Activated CD4-positive, alpha-beta T cell treated with anti-CD3 and anti-CD28 coated beads, Interleukin-2, amount 10 ng/mL, durations not matched to agents 7 days and 5 days (primary cell): ENCODE data around the gene ZNF598. TPM values are rescaled to one million over a fixed set of nuclear protein-coding genes. Genes with fewer than 3 reads are reported as not detected.

Experiments
- CTCF ChIA-PET: fragments of 350-600 bp; sonication (Branson Sonifier 250); formaldehyde crosslinking; loops from one replicate; lab custom pipeline; 2021; ENCODE audit warnings: antibody characterized with exemption; lab: Charles Lee
- POLR2A ChIA-PET: fragments of 350-600 bp; sonication (Branson Sonifier 250); formaldehyde crosslinking; loops from one replicate; lab custom pipeline; 2021; ENCODE audit warnings: antibody characterized with exemption; lab: Charles Lee
- DNase-seq: peaks from one replicate; pipeline ENCODE4 v3.0.0-alpha.2; 2020
- H3K27ac Mint-ChIP-seq: one replicate; pipeline ENCODE4 v1.8.0; 2021; ENCODE audit warnings: mild to moderate bottlenecking, moderate library complexity, mixed read lengths
- H3K27me3 Mint-ChIP-seq: one replicate; pipeline ENCODE4 v1.8.0; 2021; ENCODE audit warnings: mixed read lengths
- H3K36me3 Mint-ChIP-seq: one replicate; pipeline ENCODE4 v1.8.0; 2021; ENCODE audit warnings: low read depth, mixed read lengths
- H3K4me1 Mint-ChIP-seq: one replicate; pipeline ENCODE4 v1.8.0; 2021; ENCODE audit warnings: mixed read lengths
- H3K4me3 Mint-ChIP-seq: one replicate; pipeline ENCODE4 v1.8.0; 2021; ENCODE audit warnings: mild to moderate bottlenecking, moderate library complexity, mixed read lengths
- H3K9me3 Mint-ChIP-seq: one replicate; pipeline ENCODE4 v1.8.0; 2021; ENCODE audit warnings: mixed read lengths
- total RNA-seq, 2 experiments: library from RNA; stranded (reverse); gene quantifications; one replicate each; pipeline ENCODE4 v1.2.3, GENCODE V29; 2021

ZNF598 gene
- total RNA-seq, 2 experiments from 2014 or later, result 56.3 to 56.5 TPM

DNA sequence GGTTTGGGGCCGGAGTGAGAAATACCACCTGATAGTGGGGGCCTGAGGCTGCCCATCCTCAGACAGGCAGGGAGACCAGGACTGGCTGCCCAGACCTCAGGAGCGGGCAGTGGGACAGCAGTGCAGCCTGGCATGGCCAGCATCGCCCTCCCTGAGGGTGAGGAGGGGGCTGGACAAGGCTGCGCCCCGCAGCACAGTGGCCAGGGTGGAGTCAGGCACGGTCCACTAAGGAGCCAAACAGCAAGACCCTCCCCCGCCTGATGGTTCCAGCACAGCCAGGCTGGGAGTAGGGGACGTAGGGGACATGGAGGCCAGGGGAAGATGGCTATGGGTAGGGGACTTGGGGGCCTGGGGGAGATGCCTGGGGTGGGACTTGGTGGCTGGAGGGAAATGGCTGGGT lies 3.3 kb downstream of the ZNF598 start:
- Mint-ChIP-seq H3K4me3 (no peak overlapping the region), H3K27ac (no peak overlapping the region), H3K36me3 (peaks cover 24% of the 10 kb centered on the region), H3K4me1 (peaks cover 43% of the 10 kb centered on the region), H3K9me3 (no peaks in the 10 kb centered on the region), H3K27me3 (no peaks in the 10 kb centered on the region)
- no peak for DNase-seq
- ChIA-PET POLR2A (no interaction called here), CTCF (interaction anchor here (3.7 kb wide), 1 partner anchor 12 kb away, joined by 36 read pairs; no protein-coding TSS in a partner anchor)

DNA sequence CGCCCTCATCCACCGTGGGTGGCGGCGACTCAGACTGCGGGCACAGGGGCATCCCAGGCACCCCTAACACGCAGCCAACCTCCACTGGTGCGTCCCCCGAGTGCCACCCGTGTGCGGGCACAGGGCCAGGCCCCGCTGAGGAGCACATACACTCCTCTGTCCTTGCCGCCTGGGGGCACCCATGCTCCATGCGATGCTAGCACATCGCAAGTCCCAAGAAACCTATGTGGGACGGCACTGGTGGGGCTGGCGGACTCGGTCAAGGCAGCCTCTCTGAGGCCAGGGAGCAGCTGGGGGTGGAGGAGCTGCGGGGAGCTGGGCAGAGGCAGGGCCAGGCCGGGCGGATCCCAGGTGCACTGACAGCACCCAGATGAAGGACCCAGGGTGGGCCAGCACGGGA lies 4.0 kb downstream of the ZNF598 start:
- Mint-ChIP-seq H3K27me3 (no peaks in the 10 kb centered on the region), H3K4me3 (no peak overlapping the region), H3K4me1 (peaks cover 43% of the 10 kb centered on the region), H3K9me3 (no peaks in the 10 kb centered on the region), H3K36me3 (peaks cover 28% of the 10 kb centered on the region), H3K27ac (no peak overlapping the region)
- no peak for DNase-seq
- POLR2A ChIA-PET, result no interaction called here
- CTCF ChIA-PET, result interaction anchor here (3.7 kb wide), 1 partner anchor 11 kb away, joined by 36 read pairs; no protein-coding TSS in a partner anchor

DNA sequence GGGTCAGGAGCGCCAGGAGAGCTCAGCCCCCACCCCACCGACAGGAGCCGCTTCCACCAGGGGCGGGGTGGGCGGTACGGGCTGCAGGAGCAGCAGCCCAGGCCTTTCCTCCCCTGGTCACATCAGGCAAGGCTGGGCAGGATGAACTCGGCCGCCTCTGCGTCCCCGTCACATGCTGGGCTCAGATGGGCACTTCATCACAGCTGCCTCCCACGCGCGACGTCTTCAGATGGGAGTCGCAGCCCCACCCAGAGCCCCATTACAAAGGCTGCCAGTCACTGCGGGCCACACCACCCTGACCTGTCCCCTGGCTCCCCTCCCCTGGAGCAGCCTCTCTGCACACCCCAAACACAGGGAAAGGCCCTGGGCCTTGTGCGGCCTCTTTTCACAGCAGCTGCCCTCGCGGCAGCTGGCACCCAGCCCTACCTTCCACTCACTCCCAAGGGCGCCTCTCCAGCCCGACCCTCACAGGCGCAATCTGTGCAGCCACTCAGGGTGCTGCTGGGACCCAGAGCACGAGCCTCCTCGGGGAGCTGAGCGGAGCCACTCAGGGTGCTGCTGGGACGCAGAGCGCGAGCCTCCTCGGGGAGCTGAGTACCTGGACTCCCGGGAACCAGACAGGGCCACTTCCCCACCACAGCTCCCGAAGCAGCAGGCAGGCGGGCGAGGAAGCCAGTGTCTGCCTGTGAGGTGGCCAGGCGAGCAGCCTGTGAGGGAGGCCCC lies 4.7 kb downstream of the ZNF598 start:
- Mint-ChIP-seq H3K27ac (no peak overlapping the region), H3K4me1 (peaks cover 37% of the 10 kb centered on the region), H3K4me3 (no peak overlapping the region), H3K36me3 (peaks cover 23% of the 10 kb centered on the region), H3K9me3 (no peaks in the 10 kb centered on the region), H3K27me3 (no peaks in the 10 kb centered on the region)
- CTCF ChIA-PET, result interaction anchor here (0.7 to 3.7 kb wide), 9 partner anchors 11 to 150 kb away, joined by 3 to 36 read pairs (median 4); partner anchors contain the start of genes NOXO1, NPW and TRAF7
- POLR2A ChIA-PET, result no interaction called here
- no peak for DNase-seq

DNA sequence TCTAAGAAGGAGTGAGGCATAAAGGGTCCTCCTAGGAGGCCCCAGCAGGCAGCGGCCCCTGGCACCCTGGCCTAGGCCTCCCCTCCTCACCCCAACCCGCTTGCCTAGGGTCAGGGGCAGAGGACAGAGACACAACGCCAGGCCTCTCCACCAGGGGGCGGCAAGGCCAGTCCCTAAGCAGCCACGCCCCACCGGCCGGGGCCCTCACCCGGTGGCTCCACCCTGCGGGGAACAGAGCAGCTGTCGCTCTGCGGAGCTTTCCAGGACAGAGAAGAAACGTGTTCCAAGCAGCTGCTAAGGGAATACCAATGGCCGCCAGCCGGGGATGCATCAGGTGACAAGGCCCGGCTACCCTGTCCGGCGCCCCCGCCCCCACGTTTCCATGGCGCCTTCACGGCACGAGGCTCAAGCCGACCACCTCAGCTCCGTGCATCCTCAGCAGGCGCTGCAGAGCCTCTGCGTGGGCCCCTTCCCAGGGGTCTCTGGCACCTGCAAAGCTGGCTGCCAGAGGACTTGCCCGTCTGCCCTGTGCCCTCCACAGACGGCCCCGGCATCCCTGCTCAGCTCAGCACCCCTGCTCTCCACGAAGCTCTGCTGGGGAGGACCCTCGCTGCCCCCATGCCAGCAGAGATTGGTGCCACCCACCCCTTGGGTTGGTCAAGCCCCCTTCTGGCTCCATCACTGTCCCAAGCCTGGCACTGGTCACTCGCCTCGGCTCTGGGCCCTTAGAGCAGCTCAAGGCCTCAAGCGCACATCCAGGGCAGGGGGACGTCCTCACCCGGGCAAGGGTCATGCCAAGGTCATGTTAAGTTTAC lies 5.6 kb downstream of the ZNF598 start:
- ChIA-PET CTCF (interaction anchor here (0.6 to 3.7 kb wide), 20 partner anchors 9 to 388 kb away, joined by 3 to 36 read pairs (median 4); partner anchors contain the start of genes NME3, NOXO1, NPW and NTHL1), POLR2A (no interaction called here)
- Mint-ChIP-seq H3K4me3 (no peak overlapping the region), H3K27ac (no peak overlapping the region), H3K4me1 (peaks cover 37% of the 10 kb centered on the region), H3K36me3 (peaks cover 23% of the 10 kb centered on the region), H3K27me3 (no peaks in the 10 kb centered on the region), H3K9me3 (no peaks in the 10 kb centered on the region)
- peak; percentile 92 for DNase-seq

DNA sequence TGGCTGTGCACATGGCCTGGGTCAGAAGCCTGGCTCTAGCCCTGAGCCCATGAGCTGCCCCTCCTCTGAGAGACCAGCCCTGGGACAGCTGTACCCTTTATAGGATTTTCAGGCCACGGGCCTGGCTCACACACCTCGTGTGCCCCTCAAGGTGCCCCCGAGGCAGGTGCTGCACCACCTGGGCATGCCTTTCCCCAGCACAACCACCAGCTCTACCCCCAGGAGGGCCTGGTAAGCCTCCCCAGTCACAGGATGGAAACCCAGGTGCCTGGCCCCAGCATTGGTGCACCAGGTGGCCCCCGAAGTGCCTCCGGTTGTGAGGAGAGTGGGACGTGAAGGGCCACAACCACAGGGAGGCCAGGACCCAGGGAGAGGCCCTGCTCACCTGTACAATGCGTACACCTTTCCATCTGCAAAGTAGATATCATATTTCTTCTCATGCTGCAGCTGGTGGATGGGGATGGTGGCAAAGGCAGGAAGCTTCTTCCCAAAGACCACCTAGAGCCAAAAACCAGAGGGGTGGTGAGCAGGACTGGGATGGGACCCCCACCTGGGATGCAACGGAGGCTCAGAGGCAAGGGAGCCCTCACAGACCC lies 6.3 kb downstream of the ZNF598 start:
- no peaks in the 10 kb centered on the region for H3K27me3 Mint-ChIP-seq
- CTCF ChIA-PET, result interaction anchor here (0.6 to 3.7 kb wide), 15 partner anchors 9 to 162 kb away, joined by 3 to 36 read pairs (median 5); partner anchors contain the start of genes NTHL1, TBL3, TRAF7 and TSC2
- peaks cover 32% of the 10 kb centered on the region for H3K4me1 Mint-ChIP-seq
- POLR2A ChIA-PET, result no interaction called here
- no peak overlapping the region for H3K4me3 Mint-ChIP-seq
- no peak overlapping the region for H3K27ac Mint-ChIP-seq
- peaks cover 25% of the 10 kb centered on the region for H3K36me3 Mint-ChIP-seq
- H3K9me3 Mint-ChIP-seq, result no peaks in the 10 kb centered on the region
- DNase-seq, result no peak

DNA sequence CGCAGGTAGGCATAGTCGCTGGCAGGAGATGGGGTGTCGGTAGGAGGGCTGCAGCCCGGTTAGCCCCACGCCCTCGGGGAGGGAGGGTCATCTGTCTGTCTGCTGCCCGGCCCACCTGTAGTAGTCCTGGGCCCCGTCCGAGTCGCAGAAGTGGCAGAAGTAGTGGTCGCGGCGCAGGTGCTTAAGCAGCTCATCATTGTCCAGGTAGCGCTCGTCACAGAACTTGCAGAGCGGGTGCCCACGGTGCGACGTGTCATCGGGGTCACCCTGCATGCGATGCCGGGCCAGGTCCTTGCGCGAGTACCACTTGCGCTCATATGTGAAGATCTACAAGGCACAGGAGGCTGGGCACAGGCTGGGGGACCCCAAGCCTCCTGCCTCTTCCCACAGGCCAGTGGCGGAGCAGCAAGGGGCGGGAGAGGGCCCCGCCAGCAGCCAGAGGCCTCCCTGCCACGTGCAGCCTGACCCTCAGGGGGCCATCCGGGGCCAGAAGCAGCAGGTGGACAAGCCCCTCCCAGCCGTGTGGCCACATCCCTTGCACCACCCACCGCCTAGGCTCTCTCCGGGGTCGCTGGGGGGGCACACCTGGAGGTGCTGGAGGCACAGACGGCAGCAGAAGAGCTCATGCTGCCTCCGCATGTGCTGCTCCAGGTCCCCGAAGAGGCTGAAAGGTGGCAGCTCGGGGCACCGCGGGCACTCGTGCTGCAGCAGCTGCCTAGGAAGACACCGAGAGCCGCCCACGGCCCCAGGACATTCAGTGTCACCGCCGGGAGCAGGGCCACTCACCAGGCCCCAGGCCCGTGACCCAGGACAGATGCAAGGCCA lies 7.0 kb downstream of the ZNF598 start:
- no peak overlapping the region for H3K27ac Mint-ChIP-seq
- no peak overlapping the region for H3K4me3 Mint-ChIP-seq
- POLR2A ChIA-PET, result no interaction called here

DNA sequence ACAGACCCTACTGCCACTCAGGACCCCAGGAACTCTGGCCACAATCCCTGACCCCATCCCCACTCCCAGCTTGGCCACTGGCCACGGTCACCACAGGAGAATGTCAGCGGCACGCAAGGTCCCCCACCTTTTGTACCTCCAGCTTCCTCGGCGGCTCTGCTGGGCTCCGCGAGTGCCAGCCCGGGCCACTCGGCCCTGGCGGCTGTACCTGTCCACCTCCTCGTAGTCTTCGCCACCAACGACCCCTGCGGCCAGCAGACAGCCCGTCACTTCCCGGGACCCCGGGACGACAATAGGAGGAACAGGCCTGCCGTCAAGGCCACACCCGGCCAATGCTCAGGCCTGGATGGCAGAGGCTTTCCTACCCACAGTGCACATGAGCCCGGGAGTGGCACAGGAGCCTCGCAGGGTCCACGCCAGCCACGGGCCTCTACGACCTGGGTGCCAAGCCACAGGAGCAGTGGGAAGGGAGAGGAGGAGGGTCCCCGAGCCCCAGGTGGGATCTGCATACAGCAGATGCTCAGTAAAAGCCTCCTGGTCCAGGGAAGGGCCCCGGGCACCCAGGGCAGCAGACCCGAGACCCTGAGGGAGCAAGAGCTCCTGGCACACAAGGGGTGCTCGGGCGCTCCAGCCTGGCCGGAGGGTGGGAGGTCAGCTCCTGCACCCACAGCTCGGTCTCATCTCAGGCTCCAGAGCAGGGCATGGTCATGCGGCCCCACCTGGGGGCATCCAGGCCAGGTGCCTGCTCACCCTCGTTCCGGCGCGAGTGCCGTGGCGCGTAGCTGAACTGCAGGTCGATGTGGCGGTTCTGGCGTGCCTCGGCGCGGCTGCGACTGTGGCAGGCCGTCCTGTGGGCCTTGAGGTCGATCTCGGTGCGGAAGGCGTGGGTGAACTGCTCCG lies 7.9 kb downstream of the ZNF598 start:
- no peak for DNase-seq
- H3K9me3 Mint-ChIP-seq, result no peaks in the 10 kb centered on the region
- H3K27ac Mint-ChIP-seq, result no peak overlapping the region
- H3K4me3 Mint-ChIP-seq, result no peak overlapping the region
- H3K4me1 Mint-ChIP-seq, result peaks cover 17% of the 10 kb centered on the region
- POLR2A ChIA-PET, result no interaction called here
- H3K27me3 Mint-ChIP-seq, result no peaks in the 10 kb centered on the region
- CTCF ChIA-PET, result no interaction called here
- peaks cover 25% of the 10 kb centered on the region for H3K36me3 Mint-ChIP-seq

More for the DNA sequence above, 7.0 kb downstream of the ZNF598 start:
- DNase-seq, result no peak
- Mint-ChIP-seq H3K9me3 (no peaks in the 10 kb centered on the region), H3K27me3 (no peaks in the 10 kb centered on the region), H3K36me3 (peaks cover 27% of the 10 kb centered on the region), H3K4me1 (peaks cover 25% of the 10 kb centered on the region)
- CTCF ChIA-PET, result interaction anchor here (0.6 to 3.7 kb wide), 11 partner anchors 8 to 152 kb away, joined by 3 to 36 read pairs (median 6); partner anchors contain the start of genes TBL3 and TRAF7

- Mint-ChIP-seq H3K27me3 (no peaks in the 10 kb centered on the region), H3K27ac (no peak overlapping the region)
- CTCF ChIA-PET, result no interaction called here
Observed at GRCh38 chr16:2001035-2001434, 8.6 kb downstream of the ZNF598 start.

GRCh38 chr16:1999866-2000514 lies 9.6 kb downstream of the ZNF598 start:
- DNase-seq, result no peak
- POLR2A ChIA-PET, result no interaction called here

More at GRCh38 chr16:2001035-2001434, 8.6 kb downstream of the ZNF598 start:
- peaks cover 22% of the 10 kb centered on the region for H3K36me3 Mint-ChIP-seq
- POLR2A ChIA-PET, result no interaction called here
- H3K9me3 Mint-ChIP-seq, result no peaks in the 10 kb centered on the region
- peaks cover 17% of the 10 kb centered on the region for H3K4me1 Mint-ChIP-seq
- no peak overlapping the region for H3K4me3 Mint-ChIP-seq
- no peak for DNase-seq

DNA sequence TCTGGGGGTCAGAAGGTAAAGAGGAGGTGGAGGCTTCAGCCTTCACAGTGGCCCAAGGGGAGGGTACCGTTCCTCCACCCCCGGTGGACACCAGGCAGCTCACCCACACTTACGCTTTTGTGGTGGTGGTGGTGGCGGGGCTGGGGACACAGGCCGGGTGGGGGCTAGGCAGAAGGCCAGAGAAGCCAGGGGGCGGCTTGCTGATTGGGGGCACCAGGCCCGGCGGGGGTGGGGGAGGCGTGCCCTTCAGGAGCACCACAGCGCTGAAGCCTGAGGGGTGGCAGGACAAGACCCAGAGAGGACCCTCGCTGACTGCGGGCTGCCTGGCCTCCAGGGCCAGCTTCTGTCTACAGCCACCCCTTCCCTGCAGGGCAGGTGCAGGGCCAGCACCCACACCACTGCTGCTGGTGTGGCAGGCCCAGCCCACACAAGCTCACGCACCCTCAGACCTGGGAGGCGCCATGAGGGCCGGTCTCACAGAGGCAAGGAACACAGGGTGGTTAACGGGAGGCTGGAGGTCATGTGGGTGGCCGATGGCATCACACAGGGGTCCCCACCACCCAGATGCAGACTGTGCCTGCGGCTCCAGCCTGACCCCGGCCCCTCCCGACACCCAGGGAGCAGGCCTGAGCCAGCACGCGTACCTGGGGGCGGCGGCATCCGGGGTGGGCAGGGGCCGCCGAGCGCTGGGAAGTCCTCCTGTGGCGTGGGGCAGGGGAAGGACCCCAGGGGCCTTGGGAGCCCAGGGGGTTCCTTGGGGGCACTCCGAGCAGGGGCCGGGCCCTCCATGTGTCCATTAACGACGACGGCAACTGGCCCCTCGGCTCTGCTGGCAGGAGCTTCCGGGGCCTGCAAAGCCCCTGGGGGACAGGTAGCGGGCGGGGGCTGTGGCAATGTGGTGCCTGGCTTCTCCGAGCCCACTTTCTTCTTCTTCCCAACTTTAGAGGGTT lies 10.5 kb downstream of the ZNF598 start:
- no peak overlapping the region for H3K4me3 Mint-ChIP-seq
- DNase-seq, result no peak
- ChIA-PET CTCF (interaction anchor here (1.2 kb wide), 3 partner anchors 15 to 23 kb away, joined by 3 read pairs; partner anchors contain the start of genes GFER and NOXO1), POLR2A (no interaction called here)
- H3K27me3 Mint-ChIP-seq, result no peaks in the 10 kb centered on the region
- peaks cover 9% of the 10 kb centered on the region for H3K4me1 Mint-ChIP-seq
- no peak overlapping the region for H3K27ac Mint-ChIP-seq
- H3K36me3 Mint-ChIP-seq, result peaks cover 19% of the 10 kb centered on the region
- H3K9me3 Mint-ChIP-seq, result no peaks in the 10 kb centered on the region

More at GRCh38 chr16:1999866-2000514, 9.6 kb downstream of the ZNF598 start:
- CTCF ChIA-PET, result interaction anchor here (1.2 kb wide), 2 partner anchors 16 to 23 kb away, joined by 3 read pairs; partner anchors contain the start of gene GFER
- Mint-ChIP-seq H3K4me1 (peaks cover 12% of the 10 kb centered on the region), H3K4me3 (no peak overlapping the region), H3K27me3 (no peaks in the 10 kb centered on the region), H3K36me3 (peaks cover 19% of the 10 kb centered on the region), H3K27ac (no peak overlapping the region), H3K9me3 (no peaks in the 10 kb centered on the region)
